ENCODE data around the gene PLK5. TPM values are rescaled to one million over a fixed set of nuclear protein-coding genes. Genes with fewer than 3 reads are reported as not detected.

The PLK5 gene
- total and polyA plus RNA-seq, 2 experiments from 2014 or later: 0.87 to 1.2 TPM

DNA sequence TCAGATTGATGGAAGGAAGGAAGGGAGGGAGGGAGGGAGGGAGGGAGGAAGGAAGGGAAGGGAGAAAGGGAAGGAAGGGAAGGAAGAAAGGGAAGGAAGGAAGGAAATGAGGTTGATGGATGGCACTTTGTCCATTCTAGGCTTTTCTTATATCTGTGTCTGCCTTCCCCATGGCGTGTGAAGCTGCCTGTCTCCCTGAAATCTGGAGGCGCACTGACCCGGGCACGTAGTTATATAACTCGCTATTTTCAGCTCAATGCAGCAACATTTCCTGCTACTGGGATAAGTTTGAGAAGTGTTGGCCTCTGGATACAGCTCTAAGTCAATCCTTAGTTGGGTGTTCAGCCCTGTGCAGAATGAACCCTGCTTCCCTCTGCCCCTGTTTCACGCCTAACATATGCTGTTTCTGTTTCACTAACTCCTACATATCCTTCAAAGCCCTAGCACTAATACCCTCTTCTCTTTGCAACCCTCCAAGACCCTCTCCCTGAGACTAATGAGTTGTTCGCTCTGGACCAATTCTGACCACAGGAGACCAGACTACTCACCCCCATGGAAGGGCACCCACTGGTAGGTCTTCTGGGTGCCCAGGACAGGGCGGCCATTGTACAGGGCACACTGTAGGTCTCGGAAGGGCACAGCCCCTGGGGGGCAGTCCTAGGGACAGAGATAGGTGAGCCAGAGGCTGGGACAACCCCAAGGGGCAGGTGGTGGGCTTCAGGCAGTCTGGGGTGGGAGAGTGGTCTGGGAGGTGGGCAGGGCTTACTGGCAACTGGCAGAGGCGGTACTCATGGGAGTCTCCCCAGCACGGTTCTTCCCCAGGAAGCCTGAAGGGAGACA is 14.1 kb upstream of the PLK5 start:
- TF ChIP-seq, protein P1, sequence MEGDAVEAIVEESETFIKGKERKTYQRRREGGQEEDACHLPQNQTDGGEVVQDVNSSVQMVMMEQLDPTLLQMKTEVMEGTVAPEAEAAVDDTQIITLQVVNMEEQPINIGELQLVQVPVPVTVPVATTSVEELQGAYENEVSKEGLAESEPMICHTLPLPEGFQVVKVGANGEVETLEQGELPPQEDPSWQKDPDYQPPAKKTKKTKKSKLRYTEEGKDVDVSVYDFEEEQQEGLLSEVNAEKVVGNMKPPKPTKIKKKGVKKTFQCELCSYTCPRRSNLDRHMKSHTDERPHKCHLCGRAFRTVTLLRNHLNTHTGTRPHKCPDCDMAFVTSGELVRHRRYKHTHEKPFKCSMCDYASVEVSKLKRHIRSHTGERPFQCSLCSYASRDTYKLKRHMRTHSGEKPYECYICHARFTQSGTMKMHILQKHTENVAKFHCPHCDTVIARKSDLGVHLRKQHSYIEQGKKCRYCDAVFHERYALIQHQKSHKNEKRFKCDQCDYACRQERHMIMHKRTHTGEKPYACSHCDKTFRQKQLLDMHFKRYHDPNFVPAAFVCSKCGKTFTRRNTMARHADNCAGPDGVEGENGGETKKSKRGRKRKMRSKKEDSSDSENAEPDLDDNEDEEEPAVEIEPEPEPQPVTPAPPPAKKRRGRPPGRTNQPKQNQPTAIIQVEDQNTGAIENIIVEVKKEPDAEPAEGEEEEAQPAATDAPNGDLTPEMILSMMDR (IDR thresholded peaks at IDR 0.05; ENCODE audit: low read depth, low read length): no peak
- H3K4me1 ChIP-seq (ENCODE audit: low read depth): no peaks in the 10 kb centered on the region

DNA sequence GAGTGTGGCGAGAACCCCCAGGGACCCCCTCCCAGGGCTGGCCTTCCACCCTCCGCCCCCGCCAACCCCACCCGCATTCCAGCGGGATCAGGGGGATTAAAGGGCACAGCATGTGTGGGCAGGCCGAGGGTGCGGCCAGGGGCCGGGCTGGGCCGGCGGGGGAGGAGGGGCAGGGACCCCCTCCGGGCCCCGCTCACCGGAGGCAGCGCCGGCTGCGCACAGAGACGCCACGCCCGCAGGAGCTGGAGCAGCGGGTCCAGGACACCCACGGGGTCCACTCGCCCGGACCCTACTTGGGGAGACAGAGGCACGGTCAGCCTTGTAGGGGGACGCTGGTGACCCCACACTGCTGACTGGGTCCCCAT is 13.5 kb upstream of the PLK5 start:
- TF ChIP-seq, protein P1 (IDR thresholded peaks at IDR 0.05; ENCODE audit: low read depth, low read length): no peak
- peaks cover 18% of the 10 kb centered on the region for H3K27me3 ChIP-seq
- H3K4me1 ChIP-seq (ENCODE audit: low read depth): no peaks in the 10 kb centered on the region
- H3K36me3 ChIP-seq: no peaks in the 10 kb centered on the region
- no peaks in the 10 kb centered on the region for H3K9me3 ChIP-seq (ENCODE audit: low read depth)
- no peak overlapping the region for H3K27ac ChIP-seq
- no peak for DNase-seq (ENCODE audit: low read depth in 1 of 2, low spot score in 1 of 2)
- no peak overlapping the region for H3K4me3 ChIP-seq

More for the DNA sequence above, 14.1 kb upstream of the PLK5 start:
- H3K36me3 ChIP-seq: no peaks in the 10 kb centered on the region
- no peaks in the 10 kb centered on the region for H3K9me3 ChIP-seq (ENCODE audit: low read depth)
- H3K4me3 ChIP-seq: no peak overlapping the region
- no peak overlapping the region for H3K27ac ChIP-seq
- H3K27me3 ChIP-seq: peaks cover 18% of the 10 kb centered on the region
- DNase-seq (ENCODE audit: low read depth in 1 of 2, low spot score in 1 of 2): no peak

DNA sequence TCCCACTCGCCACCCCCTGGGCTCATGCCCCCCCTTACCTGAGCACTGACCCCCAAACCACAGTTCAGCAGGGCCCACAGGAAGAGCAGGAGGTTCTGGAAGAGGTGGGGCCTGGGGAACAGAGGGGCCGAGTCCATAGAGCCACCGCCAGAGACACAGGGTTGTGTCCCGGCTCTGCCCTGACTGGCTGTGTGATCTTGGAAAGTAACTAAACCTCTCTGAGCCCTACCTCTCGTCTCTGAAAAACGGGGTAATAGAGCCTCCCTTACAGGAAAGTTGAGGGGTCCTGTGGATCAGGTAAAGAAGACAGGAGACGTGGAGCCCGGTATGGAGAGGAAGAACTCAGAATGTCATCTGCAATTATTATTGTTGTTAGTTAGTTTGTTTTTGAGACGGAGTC is 13.1 kb upstream of the PLK5 start:
- DNase-seq (ENCODE audit: low read depth in 1 of 2, low spot score in 1 of 2): no peak
- Histone ChIP-seq H3K4me1 (ENCODE audit: low read depth) (no peaks in the 10 kb centered on the region), H3K27me3 (peaks cover 18% of the 10 kb centered on the region), H3K36me3 (no peaks in the 10 kb centered on the region), H3K4me3 (no peak overlapping the region), H3K27ac (no peak overlapping the region), H3K9me3 (ENCODE audit: low read depth) (no peaks in the 10 kb centered on the region)
- TF ChIP-seq, protein P1 (IDR thresholded peaks at IDR 0.05; ENCODE audit: low read depth, low read length): no peak

DNA sequence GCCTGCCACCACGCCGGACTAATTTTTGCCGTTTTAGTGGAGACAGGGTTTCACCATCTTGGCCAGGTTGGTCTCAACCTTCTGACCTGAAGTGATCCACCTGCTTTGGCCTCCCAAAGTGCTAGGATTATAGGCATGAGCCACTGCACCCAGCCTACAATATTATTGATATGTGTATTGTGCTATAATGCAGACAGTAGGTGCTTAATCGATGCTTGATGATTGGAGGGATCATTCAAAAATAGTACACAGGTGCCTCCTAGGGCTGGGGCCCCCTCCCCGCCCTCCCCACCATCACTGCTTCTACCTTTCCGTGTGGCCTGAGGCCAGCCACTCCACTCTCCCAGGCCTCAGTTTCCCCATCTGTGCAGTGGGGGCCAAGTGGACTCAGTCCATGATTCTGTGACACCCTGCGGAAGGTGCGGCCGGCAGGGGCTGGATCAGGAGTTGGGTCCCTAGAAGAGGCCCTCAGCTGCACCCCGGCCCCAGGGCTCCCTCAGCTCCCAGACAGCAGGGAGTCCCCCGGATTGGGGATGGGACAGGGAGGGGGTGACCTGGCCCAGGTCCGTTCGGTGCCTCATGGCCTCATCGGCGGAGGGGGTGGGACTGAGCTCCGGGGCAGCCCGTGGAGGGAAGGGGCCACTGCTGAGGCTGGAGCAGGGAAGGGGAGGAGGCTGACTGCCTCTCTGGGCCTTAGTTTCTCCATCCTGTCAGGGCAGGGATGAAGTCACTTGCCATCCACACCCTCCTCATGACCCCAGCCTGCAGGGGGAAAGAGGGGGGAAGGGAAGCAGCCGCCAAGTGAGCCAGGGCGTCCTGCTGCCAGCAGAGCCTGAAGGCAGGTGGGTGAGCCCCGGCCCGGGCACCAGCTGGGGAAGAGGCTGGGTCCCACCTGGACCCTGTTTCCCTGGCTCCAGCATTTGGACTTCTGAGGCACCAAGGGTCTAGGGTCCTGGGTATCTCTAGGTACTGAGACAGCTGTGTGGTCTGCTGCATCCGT is 12.3 kb upstream of the PLK5 start:
- DNase-seq (ENCODE audit: low read depth in 1 of 2, low spot score in 1 of 2): no peak
- Histone ChIP-seq H3K27me3 (peaks cover 18% of the 10 kb centered on the region), H3K9me3 (ENCODE audit: low read depth) (no peaks in the 10 kb centered on the region), H3K4me3 (no peak overlapping the region), H3K36me3 (no peaks in the 10 kb centered on the region), H3K27ac (no peak overlapping the region), H3K4me1 (ENCODE audit: low read depth) (no peaks in the 10 kb centered on the region)
- TF ChIP-seq, protein P1 (IDR thresholded peaks at IDR 0.05; ENCODE audit: low read depth, low read length): no peak

DNA sequence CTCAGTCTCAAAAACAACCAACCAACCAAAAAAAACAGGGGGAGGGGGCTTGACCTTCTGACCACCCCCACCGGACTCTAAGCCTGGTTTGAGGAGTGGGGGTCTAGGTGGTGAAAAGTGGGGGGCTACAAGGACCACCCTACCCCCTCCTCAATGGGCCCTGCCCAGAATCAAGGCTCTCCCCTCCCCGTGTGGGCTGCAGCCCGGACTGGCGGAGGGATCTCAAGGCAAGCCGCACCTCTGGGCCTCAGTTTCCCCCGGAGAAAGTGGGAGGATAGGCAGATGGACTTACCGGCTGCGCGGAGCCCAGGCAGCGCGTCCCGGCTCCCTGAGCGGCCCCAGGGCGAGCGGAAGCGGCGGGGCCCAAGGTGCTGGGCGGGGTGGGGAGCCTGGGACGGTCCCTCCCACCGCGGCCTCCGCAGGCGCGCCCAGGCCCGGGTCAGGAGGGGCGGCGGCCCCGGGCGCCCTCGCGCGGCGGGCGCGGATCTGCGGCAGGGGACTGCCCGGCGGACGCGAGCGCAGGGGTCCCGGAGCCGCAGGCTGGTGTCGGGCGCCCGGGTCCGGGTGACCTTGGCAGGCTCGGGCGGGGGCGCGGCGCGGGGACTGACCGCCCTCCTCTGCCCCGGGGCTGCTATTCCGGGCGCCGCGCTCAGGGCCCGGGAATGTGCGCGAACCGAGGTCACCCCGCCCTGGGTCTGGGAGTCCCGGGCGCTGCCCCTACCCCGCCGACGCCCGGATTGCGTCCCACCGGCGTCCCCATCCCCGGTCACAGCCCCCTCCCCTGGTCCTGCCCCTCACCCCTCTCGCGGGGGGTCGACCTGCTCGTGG is 11.0 kb upstream of the PLK5 start, which contains the start of gene ADAMTSL5:
ADAMTSL5 (minus strand) TSS at position 349 of the 828 bp plus-strand sequence. CDS start 2,076 bp downstream, outside the sequence.
- Histone ChIP-seq H3K9me3 (ENCODE audit: low read depth) (no peaks in the 10 kb centered on the region), H3K27ac (no peak within 1 kb of the TSS), H3K27me3 (peaks cover 18% of the 10 kb centered on the region), H3K4me1 (ENCODE audit: low read depth) (no peaks in the 10 kb centered on the region), H3K4me3 (peak within 1 kb of the TSS; percentile 44), H3K36me3 (no peaks in the 10 kb centered on the region)
- DNase-seq (ENCODE audit: low read depth in 1 of 2, low spot score in 1 of 2): peak; percentile 67 to 71
- TF ChIP-seq, protein P1 (IDR thresholded peaks at IDR 0.05; ENCODE audit: low read depth, low read length): no peak
